Kidney tubule cell (primary cell): ENCODE data around the gene LGMN.
"Not testable (repeated sequence)": the region's sequence is repeated elsewhere in the genome, so short reads cannot be mapped to it uniquely, and the experiment has no call there.

Source experiments
- DNase-seq: peaks from one replicate; pipeline ENCODE4 v3.0.0-alpha.2; 2018; ENCODE audit warnings: low spot score

Gene LGMN

GRCh38 chr14:92748259-92749016, at the start of gene LGMN:
Gene LGMN, minus strand, starts transcription at chr14:92748627. Its CDS starts 15,841 bp downstream, at chr14:92732786.
- DNase-seq: peak; percentile 94

GRCh38 chr14:92794961-92795360, 46.5 kb upstream of the LGMN start:
- no peak for DNase-seq

- DNase-seq: no peak
These were observed 46.1 kb upstream of the LGMN start for GRCh38 chr14:92794547-92794941.

GRCh38 chr14:92793709-92794546, 45.5 kb upstream of the LGMN start, which contains the start of gene GOLGA5:
Gene GOLGA5, plus strand, starts transcription at chr14:92794305. Its CDS starts 3,133 bp downstream, at chr14:92797438.
- DNase-seq: peak; percentile 98

GRCh38 chr14:92792885-92793284, 44.5 kb upstream of the LGMN start:
- DNase-seq: peak; percentile 11

GRCh38 chr14:92789457-92790089, 41.1 kb upstream of the LGMN start:
- peak; percentile 7 for DNase-seq

GRCh38 chr14:92787554-92787953, 39.1 kb upstream of the LGMN start:
- DNase-seq: no peak

GRCh38 chr14:92786427-92786756, 38.0 kb upstream of the LGMN start:
- DNase-seq: no peak

GRCh38 chr14:92785667-92786426, 37.4 kb upstream of the LGMN start:
- DNase-seq: peak; percentile 74

GRCh38 chr14:92783813-92784431, 35.5 kb upstream of the LGMN start:
- DNase-seq: peak; percentile 72

- DNase-seq: no peak
These were observed 32.9 kb upstream of the LGMN start for GRCh38 chr14:92781350-92781749.

GRCh38 chr14:92780444-92781232, 32.2 kb upstream of the LGMN start:
- peak; percentile 79 for DNase-seq

GRCh38 chr14:92778868-92779565, 30.6 kb upstream of the LGMN start:
- not testable (repeated sequence) for DNase-seq

GRCh38 chr14:92775292-92775691, 26.9 kb upstream of the LGMN start:
- DNase-seq: peak; percentile 94

GRCh38 chr14:92774572-92774971, 26.1 kb upstream of the LGMN start:
- no peak for DNase-seq

- DNase-seq: no peak
These were observed 22.1 kb upstream of the LGMN start for GRCh38 chr14:92770484-92770883.

GRCh38 chr14:92768795-92769194, 20.4 kb upstream of the LGMN start:
- DNase-seq: no peak

- DNase-seq: peak; percentile 96
These were observed 19.8 kb upstream of the LGMN start for GRCh38 chr14:92768236-92768635.

GRCh38 chr14:92763666-92764631, 15.5 kb upstream of the LGMN start:
- not testable (repeated sequence) for DNase-seq
